T-helper 17 cell (primary cell): ENCODE measurements around the gene INF2. TPM values are rescaled to one million over a fixed set of nuclear protein-coding genes. Genes with fewer than 3 reads are reported as not detected.

ENCODE experiments used
- ATAC-seq: fragments of 150-1000 bp; cut with Tn5 transposase; 2 replicates; pipeline ENCODE4 v1.10.0; 2021; ENCODE audit warnings: mild to moderate bottlenecking, moderate library complexity
- DNase-seq, 3 donors: peaks; one replicate each; pipeline versions ENCODE4 v3.0.0 to v3.0.0-alpha.2; 2020 to 2021
- H3K9me3 ChIP-seq: one replicate; pipeline ENCODE4 v1.7.0; 2013; ENCODE audit warnings: low read length, mild to moderate bottlenecking; ENCODE audit not compliant: control insufficient read depth, poor library complexity, severe bottlenecking
- H3K27ac Mint-ChIP-seq: one replicate; pipeline ENCODE4 v1.8.0; 2022; ENCODE audit warnings: mild to moderate bottlenecking, moderate library complexity, mixed read lengths
- H3K27me3 Mint-ChIP-seq: one replicate; pipeline ENCODE4 v1.8.0; 2022; ENCODE audit warnings: mixed read lengths
- H3K36me3 Mint-ChIP-seq: one replicate; pipeline ENCODE4 v1.8.0; 2022; ENCODE audit warnings: low read depth, mixed read lengths
- H3K4me1 Mint-ChIP-seq: one replicate; pipeline ENCODE4 v1.8.0; 2022; ENCODE audit warnings: mild to moderate bottlenecking, mixed read lengths
- H3K4me3 Mint-ChIP-seq: one replicate; pipeline ENCODE4 v1.8.0; 2022; ENCODE audit warnings: mild to moderate bottlenecking, moderate library complexity, mixed read lengths
- total RNA-seq, 4 donors: library from RNA in 2 of 4; stranded (reverse) in 2 of 4; gene quantifications; one replicate each; pipeline ENCODE4 v1.2.3 and lab custom pipeline; 2022 to 2026

Gene INF2
- total RNA-seq, 2 donors from 2014 or later, result 61.0 to 76.1 TPM

DNA sequence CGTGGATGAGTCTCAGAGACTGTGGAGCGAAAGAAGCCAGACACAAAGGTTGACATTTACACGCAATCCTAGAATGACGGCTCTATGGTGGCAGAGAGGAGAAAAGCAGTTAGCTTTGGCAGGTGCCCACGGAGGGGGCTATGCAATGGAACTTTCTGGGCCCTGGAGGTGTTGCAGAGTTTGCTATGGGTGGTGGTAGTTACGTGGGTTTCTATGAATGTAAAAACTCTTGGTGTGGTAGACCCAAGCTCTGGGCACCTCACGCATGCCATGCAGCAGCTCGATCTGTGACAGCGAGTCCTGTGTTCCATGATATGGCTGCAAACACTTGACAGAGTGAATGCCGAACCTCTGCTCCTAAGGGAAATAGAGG lies 5.0 kb upstream of the INF2 start:
- Mint-ChIP-seq H3K27ac (no peak overlapping the region), H3K36me3 (no peaks in the 10 kb centered on the region), H3K4me1 (peaks cover 28% of the 10 kb centered on the region), H3K27me3 (no peaks in the 10 kb centered on the region), H3K4me3 (no peak overlapping the region)
- H3K9me3 ChIP-seq, result no peaks in the 10 kb centered on the region
- no peak for DNase-seq
- no peak for ATAC-seq

DNA sequence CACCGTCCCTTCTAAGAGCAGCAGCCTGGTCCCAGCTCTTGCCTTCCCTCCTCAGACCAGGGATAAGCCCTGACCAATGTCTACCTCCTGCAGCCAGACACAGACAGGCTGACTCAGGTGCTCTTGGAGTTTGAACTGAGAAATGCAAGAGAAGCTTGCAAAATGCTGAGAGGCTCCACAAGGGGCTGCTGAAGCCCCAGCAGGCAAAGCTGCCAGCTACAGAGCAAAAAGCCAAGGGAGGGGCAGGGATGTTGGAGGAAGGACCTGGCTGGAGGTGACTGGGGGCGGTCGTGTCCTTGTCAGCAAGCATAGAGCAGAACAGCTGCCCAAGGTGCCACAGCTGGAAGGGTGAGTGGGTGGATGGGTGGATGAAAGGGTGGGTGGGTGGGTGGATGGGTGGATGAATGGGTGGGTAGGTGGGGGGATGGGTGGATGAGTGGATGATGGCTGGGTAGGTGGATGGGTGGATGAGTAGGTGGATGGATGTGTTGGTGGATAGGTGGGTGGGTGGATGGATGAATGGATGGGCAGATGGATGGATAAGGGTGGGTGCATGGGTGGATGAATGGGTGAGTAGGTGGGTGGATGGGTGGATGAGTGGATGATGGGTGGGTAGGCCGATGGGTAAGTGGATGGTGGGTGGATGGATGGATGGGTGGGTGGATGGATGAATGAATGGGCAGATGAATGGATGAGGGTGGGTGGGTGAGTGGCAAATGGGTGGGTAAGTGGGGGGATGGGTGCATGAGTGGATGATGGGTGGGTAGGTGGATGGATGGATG lies 4.0 kb upstream of the INF2 start:
- Mint-ChIP-seq H3K4me1 (peaks cover 28% of the 10 kb centered on the region), H3K4me3 (peak overlapping the region; percentile 57)

DNA sequence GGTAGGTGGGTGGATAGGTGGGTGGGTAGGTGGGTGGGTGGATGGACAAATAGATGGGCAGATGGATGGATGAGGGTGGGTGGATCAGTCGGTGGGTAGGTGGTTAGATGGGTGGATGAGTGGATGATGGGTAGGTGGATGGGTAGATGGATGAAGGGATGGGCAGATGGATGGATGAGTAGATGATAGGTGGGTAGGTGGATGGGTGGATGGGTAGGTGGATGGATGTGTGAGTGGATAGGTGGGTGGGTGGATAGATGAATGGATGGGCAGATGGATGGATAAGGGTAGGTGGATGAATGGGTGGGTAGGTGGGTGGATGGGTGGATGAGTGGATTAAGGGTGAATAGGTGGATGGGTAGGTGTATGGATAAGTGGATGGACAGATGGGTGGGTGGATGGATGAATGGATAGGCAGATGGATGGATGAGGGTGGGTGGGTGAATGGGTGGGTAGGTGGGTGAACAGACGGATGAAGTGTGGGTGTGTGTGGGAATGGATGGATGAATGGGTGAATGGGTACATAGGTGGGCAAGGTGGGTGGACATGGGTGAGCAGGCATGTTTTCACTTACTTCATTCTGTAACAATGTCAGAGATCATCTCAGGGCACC lies 3.3 kb upstream of the INF2 start:
- H3K27me3 Mint-ChIP-seq, result no peaks in the 10 kb centered on the region
- H3K9me3 ChIP-seq, result no peaks in the 10 kb centered on the region
- ATAC-seq, result no peak
- no peak overlapping the region for H3K27ac Mint-ChIP-seq
- DNase-seq, result no peak
- H3K4me1 Mint-ChIP-seq, result peaks cover 28% of the 10 kb centered on the region
- H3K36me3 Mint-ChIP-seq, result no peaks in the 10 kb centered on the region
- no peak overlapping the region for H3K4me3 Mint-ChIP-seq

More for the DNA sequence above, 4.0 kb upstream of the INF2 start:
- ATAC-seq (no peak), DNase-seq (no peak)
- no peaks in the 10 kb centered on the region for H3K27me3 Mint-ChIP-seq
- H3K36me3 Mint-ChIP-seq, result no peaks in the 10 kb centered on the region
- no peaks in the 10 kb centered on the region for H3K9me3 ChIP-seq
- peak overlapping the region; percentile 34 for H3K27ac Mint-ChIP-seq

DNA sequence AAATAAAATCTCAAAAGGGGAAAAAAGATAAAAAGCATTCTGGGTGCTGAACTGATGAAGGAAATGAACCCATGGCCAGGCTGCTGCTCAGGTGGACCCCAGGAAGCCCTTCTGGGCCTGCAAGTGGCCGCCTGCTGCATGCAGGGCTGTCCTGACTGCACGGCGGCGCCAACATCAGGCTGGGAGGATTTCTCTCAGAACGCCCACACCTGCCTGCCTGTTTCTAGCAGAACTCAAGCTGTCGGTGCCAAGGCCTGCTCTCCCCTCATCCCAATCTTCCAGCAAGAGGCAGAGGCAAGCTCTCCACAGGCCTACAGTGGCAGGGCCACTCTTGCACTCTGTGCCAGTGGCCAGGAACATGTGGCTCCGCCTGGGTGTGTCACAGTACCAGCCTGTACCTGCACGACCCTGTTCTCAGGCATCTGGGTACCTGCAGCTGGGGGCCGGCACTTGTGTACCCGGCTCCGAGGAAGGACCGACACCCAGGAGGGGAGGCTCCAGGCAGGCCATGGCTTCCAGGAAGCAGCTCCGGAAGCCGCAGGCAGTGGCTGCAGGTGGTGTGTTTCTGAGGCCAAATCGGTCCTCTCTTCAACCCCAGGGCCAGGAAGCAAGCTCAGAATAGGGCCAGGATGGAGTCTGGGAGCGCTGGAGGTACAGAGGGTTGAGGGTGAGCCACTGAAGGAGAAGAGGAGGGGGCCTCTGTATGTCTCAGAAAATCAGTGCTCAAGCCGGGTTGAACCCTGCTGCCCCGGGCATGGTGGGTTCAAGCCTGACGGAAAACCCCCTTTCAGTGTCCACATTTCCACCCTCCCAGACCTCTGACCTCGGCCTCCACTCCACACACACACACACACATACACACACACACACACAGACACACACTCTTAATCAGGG lies 2.5 kb upstream of the INF2 start:
- Mint-ChIP-seq H3K4me3 (peak overlapping the region; percentile 58), H3K27me3 (no peaks in the 10 kb centered on the region), H3K36me3 (no peaks in the 10 kb centered on the region), H3K4me1 (peaks cover 25% of the 10 kb centered on the region), H3K27ac (peak overlapping the region; percentile 83)
- no peak for ATAC-seq
- no peak for DNase-seq
- no peaks in the 10 kb centered on the region for H3K9me3 ChIP-seq

DNA sequence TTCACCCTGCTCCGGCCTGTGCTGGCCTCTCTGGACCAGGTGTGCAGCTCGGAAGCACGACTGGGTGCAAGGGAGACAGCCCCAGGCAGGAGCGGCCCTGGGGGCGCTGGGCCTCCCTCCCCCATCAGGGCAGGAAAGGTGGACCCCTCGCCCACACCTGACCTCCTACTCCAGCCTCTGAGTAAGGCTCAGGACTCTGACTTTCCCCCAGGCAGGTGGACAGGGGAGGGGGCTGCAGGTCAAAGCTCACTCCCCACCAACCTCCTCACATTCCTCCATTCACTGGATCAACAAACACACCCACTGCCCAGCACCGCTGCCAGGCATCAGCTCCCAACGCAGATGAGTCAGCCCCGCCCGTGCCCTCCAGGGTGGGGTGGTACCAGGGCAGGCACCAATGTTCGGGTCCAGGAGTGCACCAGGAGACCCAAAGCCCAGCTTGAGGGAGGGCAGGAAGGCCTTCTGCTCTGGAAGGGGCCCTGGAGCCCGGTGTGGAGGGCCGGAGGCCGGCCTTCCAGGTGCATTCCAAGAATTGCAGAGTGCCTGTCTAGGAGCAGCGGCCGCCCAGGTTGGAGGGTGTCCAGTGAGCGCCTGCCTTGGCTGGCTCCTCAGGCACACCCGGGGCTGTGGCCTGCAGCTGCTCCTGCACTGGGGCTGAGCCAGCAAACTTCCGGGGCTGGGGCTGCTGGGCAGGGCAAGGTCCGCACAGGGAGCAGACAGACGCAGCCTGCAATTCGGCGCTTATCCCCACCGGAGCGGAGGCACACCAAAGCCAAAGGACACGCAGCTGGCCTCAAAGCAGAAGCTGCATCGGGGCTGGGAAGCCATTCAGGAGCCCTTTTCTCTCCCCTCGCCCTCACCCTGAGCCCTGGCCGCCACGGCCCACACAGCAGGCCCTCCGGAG lies 1.6 kb upstream of the INF2 start:
- Mint-ChIP-seq H3K36me3 (no peaks in the 10 kb centered on the region), H3K27ac (peak overlapping the region; percentile 83), H3K27me3 (no peaks in the 10 kb centered on the region), H3K4me1 (peaks cover 25% of the 10 kb centered on the region), H3K4me3 (peak overlapping the region; percentile 81)
- H3K9me3 ChIP-seq, result no peaks in the 10 kb centered on the region
- ATAC-seq, result no peak
- no peak for DNase-seq

DNA sequence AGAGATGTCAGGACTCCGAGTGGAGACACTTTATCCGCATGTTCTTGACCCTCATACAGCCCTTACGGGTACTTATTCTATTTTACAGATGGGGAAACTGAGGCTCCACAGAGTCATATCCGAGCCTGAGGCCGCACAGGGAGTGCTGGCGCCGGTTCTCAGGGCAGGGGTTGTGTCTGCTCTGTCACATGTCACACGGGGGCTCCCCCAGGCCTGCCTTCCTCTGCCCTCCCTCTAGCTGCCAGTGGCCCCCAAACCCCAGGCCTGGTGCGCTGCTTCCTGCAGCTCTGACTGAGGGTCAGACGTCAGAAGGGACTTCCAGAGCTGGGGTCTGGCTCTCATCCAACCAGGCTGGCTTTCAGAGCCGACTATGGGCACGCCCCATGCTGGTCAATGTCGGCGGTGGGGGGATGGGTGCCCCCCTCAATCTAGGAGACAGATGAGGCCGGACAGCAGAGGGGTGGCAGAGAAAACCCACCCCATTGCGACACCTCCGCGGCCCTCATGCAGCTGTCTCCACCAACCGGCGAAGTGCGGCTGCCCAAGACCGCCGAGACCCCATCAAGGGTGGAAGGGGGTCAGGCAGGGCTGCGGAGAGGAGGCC lies 811 bp upstream of the INF2 start:
- H3K4me1 Mint-ChIP-seq, result peaks cover 24% of the 10 kb centered on the region
- peak overlapping the region; percentile 81 for H3K4me3 Mint-ChIP-seq
- H3K36me3 Mint-ChIP-seq, result no peaks in the 10 kb centered on the region
- no peak for DNase-seq
- no peak for ATAC-seq
- H3K27ac Mint-ChIP-seq, result peak overlapping the region; percentile 83
- H3K27me3 Mint-ChIP-seq, result no peaks in the 10 kb centered on the region
- H3K9me3 ChIP-seq, result no peaks in the 10 kb centered on the region

DNA sequence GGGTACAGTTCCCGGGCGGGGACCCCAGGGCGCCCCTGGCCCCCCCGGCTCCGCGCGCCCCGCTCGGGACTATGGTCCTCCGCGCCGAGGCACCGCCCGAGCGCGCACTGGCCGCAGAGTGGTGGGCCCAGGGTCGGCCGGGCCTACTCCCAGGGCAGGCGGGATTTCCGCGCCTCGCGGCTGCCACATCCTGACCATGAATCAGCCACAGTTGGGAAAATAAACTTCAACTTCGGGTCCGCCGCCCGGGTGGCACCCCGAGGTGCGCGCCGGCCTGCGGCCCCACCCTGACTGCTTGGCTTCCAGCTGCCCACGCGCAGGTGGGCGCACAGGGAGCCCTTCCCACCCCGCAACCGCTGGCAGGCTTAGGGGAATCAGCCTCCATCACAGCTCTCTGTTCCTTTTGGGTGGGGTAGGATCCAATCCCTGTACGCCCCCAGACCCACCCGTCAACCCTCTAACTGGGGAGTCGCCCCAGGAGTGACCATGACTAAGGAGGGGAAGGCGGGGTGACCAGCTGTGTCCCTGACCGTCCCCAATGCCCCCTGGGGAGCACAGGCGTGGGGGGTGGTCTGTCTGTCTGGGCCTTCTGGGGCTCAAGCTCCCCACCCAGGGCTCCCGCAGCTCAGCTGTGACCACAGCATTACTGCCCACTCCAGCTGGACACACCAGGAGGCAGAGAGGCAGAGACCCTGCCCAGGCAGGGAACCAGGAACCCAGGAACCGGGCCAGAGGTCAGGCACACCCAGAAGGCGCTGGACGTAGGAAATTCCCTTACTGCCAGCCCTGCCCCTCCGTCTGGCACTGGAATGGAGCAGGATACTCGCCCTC lies 678 bp downstream of the INF2 start:
- Mint-ChIP-seq H3K36me3 (no peaks in the 10 kb centered on the region), H3K4me1 (peaks cover 28% of the 10 kb centered on the region), H3K4me3 (peak overlapping the region; percentile 87), H3K27me3 (no peaks in the 10 kb centered on the region), H3K27ac (peak overlapping the region; percentile 74)
- no peaks in the 10 kb centered on the region for H3K9me3 ChIP-seq
- ATAC-seq (peak; percentile 19), DNase-seq (no peak)

DNA sequence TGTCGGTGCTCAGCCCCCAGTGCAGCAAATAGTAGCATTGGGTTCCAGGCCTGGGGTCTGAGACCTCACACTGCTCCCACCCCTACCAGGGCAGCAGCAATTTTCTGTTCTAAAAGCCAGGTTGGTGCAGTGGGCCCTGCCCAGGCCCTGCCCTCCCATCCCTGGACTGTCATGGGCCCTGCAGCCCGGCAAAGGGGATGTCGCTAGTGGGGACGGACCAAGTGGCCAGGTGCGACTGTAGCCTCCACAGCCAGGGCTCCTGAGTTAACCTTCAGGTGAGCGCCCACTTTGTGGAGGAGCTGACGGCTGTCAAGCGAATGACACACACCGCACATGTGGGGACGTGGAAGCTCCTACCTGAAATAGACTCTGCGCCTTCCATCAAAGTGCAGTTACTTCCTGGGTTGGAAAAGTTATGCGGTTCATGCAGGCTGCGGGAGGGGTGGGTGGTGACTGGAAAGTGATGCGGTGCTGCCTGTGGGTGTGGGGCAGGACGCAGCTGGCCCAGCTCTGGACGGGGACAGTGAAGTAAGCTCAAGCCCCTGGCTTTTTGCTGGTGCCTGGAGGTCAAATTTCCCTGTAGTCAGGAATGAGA lies 1.5 kb downstream of the INF2 start:
- H3K36me3 Mint-ChIP-seq, result no peaks in the 10 kb centered on the region
- no peaks in the 10 kb centered on the region for H3K9me3 ChIP-seq
- peaks cover 27% of the 10 kb centered on the region for H3K4me1 Mint-ChIP-seq
- peak overlapping the region; percentile 87 for H3K4me3 Mint-ChIP-seq
- DNase-seq (no peak), ATAC-seq (no peak)
- H3K27me3 Mint-ChIP-seq, result no peaks in the 10 kb centered on the region
- H3K27ac Mint-ChIP-seq, result peak overlapping the region; percentile 74

DNA sequence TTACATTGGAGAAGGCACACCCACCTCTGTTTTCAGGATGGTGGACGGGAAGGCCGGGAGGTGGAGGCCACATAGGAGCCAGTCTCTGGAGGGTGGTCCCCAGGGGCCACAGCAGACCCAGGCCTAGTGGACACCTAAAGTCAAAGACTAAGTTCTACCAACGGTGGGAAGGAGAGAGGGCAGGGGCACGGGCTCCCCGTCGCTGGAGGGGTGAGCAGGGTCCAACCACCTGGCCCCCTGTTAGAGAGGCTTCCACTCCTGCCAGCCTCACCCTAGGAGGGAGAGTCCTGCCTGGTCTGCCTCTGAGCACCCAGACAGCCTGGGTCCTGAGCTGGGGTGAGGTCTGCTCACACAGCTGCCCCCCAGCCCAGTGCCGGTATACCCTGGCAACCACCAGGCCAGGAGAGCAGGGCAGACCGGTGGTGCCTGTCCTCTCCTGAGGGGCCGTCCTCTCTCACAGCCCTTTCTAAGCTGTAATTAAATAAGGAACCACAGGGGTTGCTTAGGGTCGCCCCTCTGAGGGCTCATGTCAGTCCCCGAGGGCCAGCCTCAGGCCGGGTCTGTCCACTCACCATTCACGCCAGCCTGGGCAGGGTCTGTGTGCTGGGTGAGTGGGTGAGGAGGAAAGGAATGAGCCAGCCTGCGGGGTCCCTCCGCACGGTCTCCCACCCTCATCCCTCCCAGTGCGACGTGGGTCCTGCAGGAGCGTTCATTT lies 2.3 kb downstream of the INF2 start:
- peak overlapping the region; percentile 74 for H3K27ac Mint-ChIP-seq
- ATAC-seq, result no peak
- no peak for DNase-seq
- H3K27me3 Mint-ChIP-seq, result no peaks in the 10 kb centered on the region
- peaks cover 26% of the 10 kb centered on the region for H3K4me1 Mint-ChIP-seq
- H3K36me3 Mint-ChIP-seq, result no peaks in the 10 kb centered on the region
- peak overlapping the region; percentile 87 for H3K4me3 Mint-ChIP-seq
- no peaks in the 10 kb centered on the region for H3K9me3 ChIP-seq

DNA sequence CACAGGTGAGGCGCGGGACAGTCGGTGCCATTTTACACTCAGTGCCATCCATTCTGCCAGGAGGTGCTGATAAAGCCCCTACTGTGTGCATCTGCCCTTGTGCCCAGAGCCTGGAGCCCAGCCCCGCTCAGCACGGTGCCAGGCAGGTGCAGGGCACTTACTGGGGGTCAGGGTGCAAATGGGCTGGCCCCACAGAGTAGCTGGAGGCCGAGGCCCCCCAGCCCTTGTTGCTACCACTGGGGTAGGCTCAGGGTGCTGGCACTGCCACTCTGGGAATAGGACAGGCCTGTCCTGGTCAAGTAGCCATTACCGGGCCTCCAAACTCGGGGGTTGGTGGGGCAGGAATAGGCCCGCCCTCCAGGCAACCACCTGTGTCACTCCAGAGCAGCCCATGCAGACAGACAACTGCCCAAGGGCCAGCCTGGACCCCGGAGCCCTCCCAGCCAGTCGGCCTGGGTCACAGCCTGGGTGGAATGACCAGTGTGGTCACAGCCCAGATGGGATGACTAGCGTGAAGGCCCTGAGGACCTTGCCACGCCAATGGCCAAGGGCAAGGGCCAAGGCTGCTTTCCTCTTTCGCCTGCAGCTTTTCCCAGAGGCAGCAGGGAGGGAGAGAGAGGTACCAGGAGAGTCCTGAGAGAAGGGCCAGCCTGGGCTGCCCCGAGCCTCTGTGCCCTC lies 3.0 kb downstream of the INF2 start:
- Mint-ChIP-seq H3K4me1 (peaks cover 21% of the 10 kb centered on the region), H3K27me3 (no peaks in the 10 kb centered on the region), H3K36me3 (no peaks in the 10 kb centered on the region), H3K4me3 (no peak overlapping the region), H3K27ac (peak overlapping the region; percentile 74)
- DNase-seq (no peak), ATAC-seq (no peak)
- no peaks in the 10 kb centered on the region for H3K9me3 ChIP-seq

DNA sequence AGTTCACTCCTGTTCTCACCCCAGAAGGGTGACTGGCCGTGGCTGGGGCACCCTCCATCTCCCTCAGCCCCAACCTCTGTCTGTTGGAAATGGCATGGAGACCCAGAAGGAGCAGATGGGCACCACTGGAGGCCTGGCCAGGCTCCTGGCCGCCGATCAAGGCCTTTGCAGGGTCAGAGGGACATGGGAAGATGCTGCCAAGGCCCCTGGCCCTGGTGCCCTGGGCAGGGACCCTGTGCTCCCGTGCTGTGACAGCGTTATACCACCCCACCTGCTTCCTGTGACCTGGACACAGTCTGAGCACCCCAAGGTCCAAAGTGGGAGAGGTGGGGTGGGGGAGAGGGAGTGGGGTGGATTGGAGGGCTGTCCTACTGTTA lies 3.5 kb downstream of the INF2 start:
- ATAC-seq (no peak), DNase-seq (no peak)
- H3K27ac Mint-ChIP-seq, result no peak overlapping the region
- H3K4me1 Mint-ChIP-seq, result peaks cover 17% of the 10 kb centered on the region
- peak overlapping the region; percentile 60 for H3K4me3 Mint-ChIP-seq
- H3K27me3 Mint-ChIP-seq, result no peaks in the 10 kb centered on the region
- H3K36me3 Mint-ChIP-seq, result no peaks in the 10 kb centered on the region
- H3K9me3 ChIP-seq, result no peaks in the 10 kb centered on the region
